Neural progenitor cell (in vitro differentiated cells): Measurements from ENCODE around the gene DCDC2. TPM values are rescaled to one million over a fixed set of nuclear protein-coding genes. Genes with fewer than 3 reads are reported as not detected.

ENCODE experiments used
- DNase-seq: peaks from one replicate; pipeline ENCODE4 v3.0.0-alpha.2; 2016; ENCODE audit warnings: low spot score
- H2AFZ ChIP-seq: fragments of 200-600 bp; sonication (generic); replicated peaks from 2 replicates; pipeline ENCODE4 v1.6.1; 2016; ENCODE audit warnings: antibody characterized with exemption
- H3F3A ChIP-seq: fragments of 200-600 bp; sonication (generic); 2 replicates; pipeline ENCODE4 v1.6.1; 2016; ENCODE audit warnings: antibody characterized with exemption, low read depth
- H3K27ac ChIP-seq: fragments of 200-600 bp; sonication (generic); 2 replicates; pipeline ENCODE4 v1.5.1; 2016; ENCODE audit warnings: mild to moderate bottlenecking
- H3K27me3 ChIP-seq: fragments of 200-600 bp; sonication (generic); 2 replicates; pipeline ENCODE4 v1.6.1; 2016; ENCODE audit warnings: mild to moderate bottlenecking, moderate library complexity
- H3K36me3 ChIP-seq: fragments of 200-600 bp; sonication (generic); 2 replicates; pipeline ENCODE4 v1.5.1; 2016
- H3K4me1 ChIP-seq: fragments of 200-600 bp; sonication (generic); 2 replicates; pipeline ENCODE4 v1.6.1; 2016; ENCODE audit warnings: mixed run types
- H3K4me2 ChIP-seq: fragments of 200-600 bp; sonication (generic); 2 replicates; pipeline ENCODE4 v1.6.1; 2016
- H3K4me3 ChIP-seq: fragments of 200-600 bp; sonication (generic); 2 replicates; pipeline ENCODE4 v1.5.1; 2016
- H3K79me2 ChIP-seq: fragments of 200-600 bp; sonication (generic); 2 replicates; pipeline ENCODE4 v1.6.1; 2016; ENCODE audit warnings: low read depth
- H3K9ac ChIP-seq: fragments of 200-600 bp; sonication (generic); 2 replicates; pipeline ENCODE4 v1.6.1; 2016
- H3K9me3 ChIP-seq: fragments of 200-600 bp; sonication (generic); 2 replicates; pipeline ENCODE4 v1.5.1; 2016; ENCODE audit warnings: low read depth
- H4K20me1 ChIP-seq: fragments of 200-600 bp; sonication (generic); 2 replicates; pipeline ENCODE4 v1.6.1; 2016; ENCODE audit warnings: low read depth
- H3K27ac Mint-ChIP-seq: 3 replicates; pipeline ENCODE4 v1.8.0; 2021; ENCODE audit warnings: mixed read lengths
- H3K27me3 Mint-ChIP-seq: 2 replicates; pipeline ENCODE4 v1.8.0; 2022; ENCODE audit warnings: low read depth, mild to moderate bottlenecking, inconsistent platforms, moderate library complexity, mixed read lengths; ENCODE audit not compliant: insufficient read depth
- H3K36me3 Mint-ChIP-seq: 3 replicates; pipeline ENCODE4 v1.8.0; 2021; ENCODE audit warnings: mixed read lengths
- H3K4me1 Mint-ChIP-seq: 3 replicates; pipeline ENCODE4 v1.8.0; 2021; ENCODE audit warnings: mixed read lengths
- H3K4me3 Mint-ChIP-seq: 3 replicates; pipeline ENCODE4 v1.8.0; 2021; ENCODE audit warnings: mild to moderate bottlenecking, moderate library complexity, mixed read lengths
- H3K9me3 Mint-ChIP-seq: 3 replicates; pipeline ENCODE4 v1.8.0; 2020; ENCODE audit warnings: mixed read lengths
- CTCF ChIP-seq: fragments of 200-600 bp; sonication (generic); IDR thresholded peaks from 2 replicates; pipeline ENCODE4 v1.5.1; 2017; ENCODE audit warnings: antibody characterized with exemption, mild to moderate bottlenecking
- EZH2 ChIP-seq: fragments of 200-600 bp; sonication (generic); IDR thresholded peaks from 2 replicates; pipeline ENCODE4 v1.6.1; 2017; ENCODE audit warnings: antibody characterized with exemption, mild to moderate bottlenecking, moderate library complexity
- EZH2phosphoT487 ChIP-seq: fragments of 200-600 bp; sonication (generic); IDR thresholded peaks from 2 replicates; pipeline ENCODE4 v1.6.1; 2017; ENCODE audit warnings: antibody characterized with exemption
- total RNA-seq: library from RNA; depleted of rRNA; stranded (reverse); fragments of >200 nt; gene quantifications from 2 replicates; pipeline ENCODE4 v1.2.3, GENCODE V29; 2015; ENCODE audit warnings: low replicate concordance

DCDC2 gene
- total RNA-seq, 1 donor from 2014 or later, result not detected

GRCh38 chr6:24358219-24358821 lies 461 bp upstream of the DCDC2 start:
- H3K36me3 Mint-ChIP-seq, result no peaks in the 10 kb centered on the region
- peak overlapping the region; percentile 66 for H3K4me3 Mint-ChIP-seq
- no peaks in the 10 kb centered on the region for H3K9me3 ChIP-seq
- H3K9me3 Mint-ChIP-seq, result peaks cover 3% of the 10 kb centered on the region
- no peak for TF ChIP-seq CTCF
- no peak for TF ChIP-seq EZH2
- no peak for TF ChIP-seq EZH2phosphoT487
- no peaks in the 10 kb centered on the region for H3K27me3 ChIP-seq
- H4K20me1 ChIP-seq, result no peaks in the 10 kb centered on the region
- H3K79me2 ChIP-seq, result no peaks in the 10 kb centered on the region
- no peak overlapping the region for H3K27ac ChIP-seq
- peaks cover 12% of the 10 kb centered on the region for H3K4me1 Mint-ChIP-seq
- peaks cover 6% of the 10 kb centered on the region for H3K4me1 ChIP-seq
- H3K4me2 ChIP-seq, result no peak overlapping the region
- H3K27me3 Mint-ChIP-seq, result peaks cover 3% of the 10 kb centered on the region
- DNase-seq, result peak; percentile 22
- H2AFZ ChIP-seq, result no peak overlapping the region
- H3F3A ChIP-seq, result peaks cover 18% of the 10 kb centered on the region
- no peak overlapping the region for H3K27ac Mint-ChIP-seq
- H3K36me3 ChIP-seq, result no peaks in the 10 kb centered on the region
- H3K4me3 ChIP-seq, result no peak overlapping the region
- no peak overlapping the region for H3K9ac ChIP-seq

GRCh38 chr6:24356310-24356973 lies 1.4 kb downstream of the DCDC2 start:
- TF ChIP-seq CTCF (no peak), EZH2phosphoT487 (no peak), EZH2 (no peak)
- Histone ChIP-seq H2AFZ (no peak overlapping the region), H3K79me2 (no peaks in the 10 kb centered on the region), H3K4me3 (no peak overlapping the region), H3K4me2 (no peak overlapping the region), H3K9ac (no peak overlapping the region), H3F3A (peaks cover 18% of the 10 kb centered on the region), H4K20me1 (no peaks in the 10 kb centered on the region), H3K4me1 (peaks cover 6% of the 10 kb centered on the region), H3K9me3 (no peaks in the 10 kb centered on the region), H3K36me3 (no peaks in the 10 kb centered on the region), H3K27ac (no peak overlapping the region), H3K27me3 (no peaks in the 10 kb centered on the region)
- Mint-ChIP-seq H3K27me3 (peaks cover 3% of the 10 kb centered on the region), H3K4me1 (peaks cover 13% of the 10 kb centered on the region), H3K36me3 (no peaks in the 10 kb centered on the region), H3K4me3 (no peak overlapping the region), H3K27ac (no peak overlapping the region), H3K9me3 (peaks cover 3% of the 10 kb centered on the region)
- no peak for DNase-seq

- Histone ChIP-seq H4K20me1 (no peaks in the 10 kb centered on the region), H3F3A (peaks cover 12% of the 10 kb centered on the region), H3K36me3 (no peaks in the 10 kb centered on the region), H2AFZ (no peak overlapping the region), H3K9ac (no peak overlapping the region), H3K27me3 (no peaks in the 10 kb centered on the region), H3K79me2 (no peaks in the 10 kb centered on the region), H3K4me3 (no peak overlapping the region), H3K4me1 (peaks cover 5% of the 10 kb centered on the region), H3K4me2 (no peak overlapping the region), H3K9me3 (no peaks in the 10 kb centered on the region), H3K27ac (no peak overlapping the region)
- H3K36me3 Mint-ChIP-seq, result no peaks in the 10 kb centered on the region
- H3K9me3 Mint-ChIP-seq, result peaks cover 3% of the 10 kb centered on the region
- H3K27me3 Mint-ChIP-seq, result peaks cover 3% of the 10 kb centered on the region
- no peak overlapping the region for H3K4me3 Mint-ChIP-seq
- TF ChIP-seq EZH2phosphoT487 (no peak), CTCF (no peak), EZH2 (no peak)
- no peak for DNase-seq
- H3K4me1 Mint-ChIP-seq, result peaks cover 13% of the 10 kb centered on the region
- no peak overlapping the region for H3K27ac Mint-ChIP-seq
Measured at GRCh38 chr6:24355393-24355792, 2.5 kb downstream of the DCDC2 start.
